IPS-20b (cell line): ENCODE data around the gene ACAD10.
"Not testable (repeated sequence)": the region's sequence is repeated elsewhere in the genome, so short reads cannot be mapped to it uniquely, and the experiment has no call there.

Experiments used
- H3K27ac ChIP-seq: one replicate; pipeline ENCODE4 v1.5.1; 2013; ENCODE audit warnings: low read length
- H3K27me3 ChIP-seq: 2 replicates; pipeline ENCODE4 v1.6.1; 2013; ENCODE audit warnings: mild to moderate bottlenecking, low read length, inconsistent platforms; ENCODE audit not compliant: insufficient read depth
- H3K36me3 ChIP-seq: 2 replicates; pipeline ENCODE4 v1.6.1; 2013; ENCODE audit warnings: low read depth, mild to moderate bottlenecking, inconsistent platforms, low read length, moderate library complexity; ENCODE audit not compliant: insufficient read depth
- H3K4me1 ChIP-seq: 2 replicates; pipeline ENCODE4 v1.6.1; 2013; ENCODE audit warnings: mild to moderate bottlenecking, control low read depth, inconsistent platforms, low read length, moderate library complexity; ENCODE audit not compliant: insufficient read depth
- H3K4me3 ChIP-seq: 2 replicates; pipeline ENCODE4 v1.5.1; 2013; ENCODE audit warnings: mild to moderate bottlenecking, low read length, inconsistent platforms
- H3K9ac ChIP-seq: 2 replicates; pipeline ENCODE4 v1.6.1; 2013; ENCODE audit warnings: low read depth, mild to moderate bottlenecking, inconsistent platforms, low read length, moderate library complexity
- H3K9me3 ChIP-seq: 2 replicates; pipeline ENCODE4 v1.6.1; 2013; ENCODE audit warnings: mild to moderate bottlenecking, low read depth, low read length, inconsistent platforms; ENCODE audit not compliant: insufficient read depth

Gene ACAD10

DNA sequence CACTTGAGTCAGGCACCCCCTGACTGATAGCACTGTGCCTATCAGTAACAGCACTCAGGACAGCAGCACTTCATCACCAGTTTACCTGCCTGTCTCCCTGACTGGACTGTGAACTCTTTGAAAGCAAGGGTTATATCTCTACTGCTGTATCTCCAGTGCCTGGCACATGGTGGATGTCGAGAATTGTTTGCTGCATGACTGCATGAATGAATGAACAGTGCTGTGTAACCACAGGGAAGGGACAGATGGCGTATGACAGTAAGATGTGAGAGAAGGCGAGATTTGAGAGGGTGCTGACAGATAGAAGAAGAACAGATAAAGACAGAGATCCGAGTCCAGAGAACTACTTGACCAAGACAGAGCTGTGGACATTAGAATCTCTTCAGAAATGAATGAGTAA lies 29.8 kb upstream of the ACAD10 start:
- Histone ChIP-seq H3K36me3 (peaks cover 71% of the 10 kb centered on the region), H3K27ac (no peak overlapping the region)

DNA sequence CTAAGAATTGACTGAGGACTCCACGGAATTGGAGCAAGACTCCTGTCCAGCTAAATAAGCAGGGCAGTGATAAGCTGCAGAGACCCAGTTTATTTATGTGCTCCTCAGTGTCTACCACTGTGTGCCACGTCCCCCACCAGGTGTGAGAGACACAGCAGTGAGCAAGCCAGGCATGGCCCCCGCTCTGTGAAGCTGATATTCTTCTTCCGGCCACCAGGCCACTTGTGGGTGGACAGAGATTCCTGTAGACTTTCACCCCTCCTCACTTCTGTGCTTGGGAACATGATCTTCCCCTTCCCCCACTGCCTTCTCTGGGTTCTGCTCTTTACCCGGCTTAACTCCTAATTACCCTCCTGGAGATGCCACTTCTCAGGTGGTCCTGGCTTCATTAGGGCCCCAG lies 21.4 kb upstream of the ACAD10 start:
- H3K27ac ChIP-seq: no peak overlapping the region
- H3K27me3 ChIP-seq: no peaks in the 10 kb centered on the region
- H3K9me3 ChIP-seq: no peaks in the 10 kb centered on the region
- peaks cover 72% of the 10 kb centered on the region for H3K36me3 ChIP-seq
- no peak overlapping the region for H3K9ac ChIP-seq
- no peak overlapping the region for H3K4me3 ChIP-seq
- no peaks in the 10 kb centered on the region for H3K4me1 ChIP-seq

More for the DNA sequence above, 29.8 kb upstream of the ACAD10 start:
- no peak overlapping the region for H3K9ac ChIP-seq
- H3K27me3 ChIP-seq: no peaks in the 10 kb centered on the region
- no peaks in the 10 kb centered on the region for H3K4me1 ChIP-seq
- H3K9me3 ChIP-seq: no peaks in the 10 kb centered on the region
- H3K4me3 ChIP-seq: no peak overlapping the region

GRCh38 chr12:111664961-111665865 lies 20.6 kb upstream of the ACAD10 start:
- Histone ChIP-seq H3K4me1 (no peaks in the 10 kb centered on the region), H3K9me3 (no peaks in the 10 kb centered on the region), H3K9ac (no peak overlapping the region), H3K27ac (no peak overlapping the region), H3K36me3 (peaks cover 72% of the 10 kb centered on the region), H3K4me3 (no peak overlapping the region), H3K27me3 (no peaks in the 10 kb centered on the region)

- Histone ChIP-seq H3K9ac (no peak overlapping the region), H3K4me3 (no peak overlapping the region), H3K27me3 (no peaks in the 10 kb centered on the region), H3K4me1 (no peaks in the 10 kb centered on the region), H3K36me3 (peaks cover 85% of the 10 kb centered on the region), H3K9me3 (no peaks in the 10 kb centered on the region), H3K27ac (no peak overlapping the region)
These were observed 13.0 kb upstream of the ACAD10 start for GRCh38 chr12:111672822-111673381.

DNA sequence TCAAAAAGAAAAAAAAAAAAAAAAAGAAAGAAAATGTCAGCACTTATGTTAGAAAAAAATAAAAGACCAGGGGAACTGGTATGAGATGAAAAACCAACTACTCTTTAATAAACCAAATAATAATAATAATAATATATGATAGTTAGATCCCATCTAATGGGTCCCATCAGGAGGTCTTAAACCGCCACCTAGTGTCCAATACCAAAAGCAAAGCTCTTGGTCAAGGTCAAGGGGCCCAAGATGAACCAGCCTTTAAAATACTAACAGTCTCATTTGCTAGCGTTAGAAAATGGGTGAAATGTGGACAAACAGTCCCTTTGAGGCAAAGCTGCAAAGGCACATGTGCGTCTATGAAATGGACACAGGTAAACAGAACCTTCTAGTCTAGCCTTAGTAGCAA lies 12.3 kb upstream of the ACAD10 start:
- Histone ChIP-seq H3K27ac (no peak overlapping the region), H3K27me3 (no peaks in the 10 kb centered on the region), H3K36me3 (peaks cover 86% of the 10 kb centered on the region), H3K4me1 (no peaks in the 10 kb centered on the region), H3K9me3 (no peaks in the 10 kb centered on the region), H3K4me3 (no peak overlapping the region), H3K9ac (no peak overlapping the region)

DNA sequence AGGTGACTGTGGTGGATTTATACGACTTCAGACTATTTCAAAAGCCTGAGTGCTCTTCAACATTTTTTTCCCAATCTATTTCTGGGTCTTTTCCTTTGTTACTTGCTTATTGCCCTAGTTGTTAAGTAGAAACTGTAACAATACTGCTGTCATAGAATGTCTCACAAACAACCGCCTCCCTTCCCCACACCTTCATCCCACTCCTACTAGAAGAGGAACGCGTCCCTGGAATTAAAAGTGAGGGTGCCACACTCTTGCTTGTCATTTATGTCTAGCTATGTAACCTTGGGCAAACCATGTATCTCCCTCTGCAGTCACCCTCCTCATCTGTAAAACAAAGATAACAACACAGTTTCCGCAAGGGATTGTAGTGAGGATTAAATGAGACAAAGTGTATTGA lies 8.7 kb upstream of the ACAD10 start:
- Histone ChIP-seq H3K4me3 (no peak overlapping the region), H3K36me3 (peaks cover 89% of the 10 kb centered on the region)

GRCh38 chr12:111684485-111685198 lies 1.2 kb upstream of the ACAD10 start:
- not testable (repeated sequence) for H3K9me3 ChIP-seq, H3K27me3 ChIP-seq, H3K4me1 ChIP-seq
- peak overlapping the region; percentile 72 for H3K27ac ChIP-seq
- H3K4me3 ChIP-seq: peak overlapping the region; percentile 99
- peak overlapping the region; percentile 94; the same call in 1 of the 2 replicates for H3K9ac ChIP-seq
- H3K36me3 ChIP-seq: peaks cover 37% of the 10 kb centered on the region

More for the DNA sequence above, 8.7 kb upstream of the ACAD10 start:
- Histone ChIP-seq H3K27me3 (no peaks in the 10 kb centered on the region), H3K9me3 (no peaks in the 10 kb centered on the region), H3K9ac (no peak overlapping the region), H3K4me1 (no peaks in the 10 kb centered on the region), H3K27ac (no peak overlapping the region)

GRCh38 chr12:111685322-111685810 lies 487 bp upstream of the ACAD10 start:
- peaks cover 3% of the 10 kb centered on the region; the same call in 1 of the 2 replicates for H3K4me1 ChIP-seq
- peaks cover 30% of the 10 kb centered on the region for H3K36me3 ChIP-seq
- H3K9ac ChIP-seq: peak overlapping the region; percentile 94
- H3K4me3 ChIP-seq: peak overlapping the region; percentile 99
- peak overlapping the region; percentile 72 for H3K27ac ChIP-seq
- no peaks in the 10 kb centered on the region for H3K9me3 ChIP-seq
- H3K27me3 ChIP-seq: no peaks in the 10 kb centered on the region

DNA sequence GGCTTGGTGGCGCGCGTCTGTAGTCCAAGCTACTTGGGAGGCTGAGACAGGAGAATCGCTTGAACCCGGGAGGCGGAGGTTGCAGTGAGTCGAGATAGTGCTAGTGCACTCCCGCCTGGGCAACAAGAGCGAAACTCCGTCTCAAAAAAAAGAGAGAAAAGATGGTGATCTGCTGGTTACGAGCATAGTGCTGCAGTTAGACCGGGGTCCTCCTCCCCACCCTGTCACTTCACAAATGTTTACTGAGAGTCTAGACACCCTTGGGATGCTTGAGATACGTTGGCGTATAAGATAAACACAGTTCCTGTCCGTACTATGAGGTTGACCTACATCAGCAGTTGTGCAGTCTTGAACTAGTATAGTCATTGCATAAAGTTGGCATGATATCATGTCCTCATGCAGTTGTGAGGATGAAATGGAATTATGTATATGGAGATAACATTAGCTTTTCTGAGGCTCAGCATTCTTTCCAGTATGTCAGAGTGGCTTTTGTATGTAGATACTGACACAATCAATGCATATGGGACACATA lies 787 bp downstream of the ACAD10 start:
- Histone ChIP-seq H3K4me1 (peaks cover 3% of the 10 kb centered on the region; the same call in 1 of the 2 replicates), H3K9me3 (no peaks in the 10 kb centered on the region), H3K27ac (no peak overlapping the region), H3K27me3 (no peaks in the 10 kb centered on the region), H3K4me3 (peak overlapping the region; percentile 99), H3K9ac (peak overlapping the region; percentile 94), H3K36me3 (peaks cover 17% of the 10 kb centered on the region)

DNA sequence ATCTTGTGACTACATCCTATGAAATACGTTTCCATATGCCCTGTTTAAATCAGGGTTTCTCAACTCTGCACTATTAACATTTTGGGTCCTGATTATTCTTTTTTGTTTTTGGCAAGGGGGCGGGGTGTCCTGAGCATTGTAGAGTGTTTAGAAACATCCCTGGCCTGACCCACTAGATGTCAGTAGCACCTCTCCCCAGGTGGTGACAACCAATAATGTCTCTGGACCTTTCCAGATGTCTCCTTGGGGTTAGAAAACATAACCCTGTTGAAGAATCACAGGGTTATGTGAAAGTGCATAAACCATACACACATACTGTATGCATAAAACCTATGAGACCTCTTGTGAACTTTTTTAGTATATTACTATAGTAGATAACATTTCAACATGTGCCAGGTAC lies 1.4 kb downstream of the ACAD10 start:
- peak overlapping the region; percentile 99; the same call in 1 of the 2 replicates for H3K4me3 ChIP-seq
- H3K27me3 ChIP-seq: no peaks in the 10 kb centered on the region
- H3K9me3 ChIP-seq: no peaks in the 10 kb centered on the region
- no peak overlapping the region for H3K9ac ChIP-seq
- peaks cover 3% of the 10 kb centered on the region; the same call in 1 of the 2 replicates for H3K4me1 ChIP-seq
- peaks cover 11% of the 10 kb centered on the region for H3K36me3 ChIP-seq
- H3K27ac ChIP-seq: no peak overlapping the region

DNA sequence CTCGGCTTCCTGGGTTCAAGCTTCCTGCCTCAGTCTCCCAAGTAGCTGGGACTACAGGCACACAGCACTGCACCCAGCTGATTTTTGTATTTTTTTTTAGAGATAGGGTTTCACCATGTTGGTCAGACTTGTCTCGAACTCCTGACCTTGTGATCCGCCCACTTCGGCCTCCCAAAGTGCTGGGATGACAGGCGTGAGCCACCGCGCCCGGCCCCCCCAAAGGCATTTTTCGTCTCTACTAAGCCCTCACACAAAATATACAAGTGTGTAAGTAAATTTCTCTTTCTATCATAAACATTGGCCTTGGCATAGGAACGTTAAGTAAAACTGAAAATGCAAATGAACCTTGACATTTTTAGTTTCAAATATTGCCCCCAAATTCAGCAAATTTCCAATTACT lies 2.1 kb downstream of the ACAD10 start:
- Histone ChIP-seq H3K9ac (no peak overlapping the region), H3K4me3 (no peak overlapping the region), H3K9me3 (no peaks in the 10 kb centered on the region), H3K36me3 (peaks cover 5% of the 10 kb centered on the region), H3K27me3 (no peaks in the 10 kb centered on the region), H3K27ac (no peak overlapping the region), H3K4me1 (peaks cover 3% of the 10 kb centered on the region; the same call in 1 of the 2 replicates)
